Endodermal cell (in vitro differentiated cells): ENCODE data around the gene EIPR1. TPM values are rescaled to one million over a fixed set of nuclear protein-coding genes. Genes with fewer than 3 reads are reported as not detected.

ENCODE experiments used
- DNase-seq: peaks from one replicate; pipeline ENCODE4 v3.0.0-alpha.2; 2017
- H3K27ac ChIP-seq: 2 replicates; pipeline ENCODE4 v1.5.1; 2013; ENCODE audit warnings: mild to moderate bottlenecking, low read depth, low read length, moderate library complexity
- H3K27me3 ChIP-seq: 2 replicates; pipeline ENCODE4 v1.6.1; 2013; ENCODE audit warnings: mild to moderate bottlenecking, low read length, moderate library complexity; ENCODE audit not compliant: insufficient read depth, control insufficient read depth, poor library complexity, severe bottlenecking
- H3K36me3 ChIP-seq: 2 replicates; pipeline ENCODE4 v1.7.0; 2013; ENCODE audit warnings: mild to moderate bottlenecking, low read length, moderate library complexity; ENCODE audit not compliant: control insufficient read depth, insufficient read depth
- H3K4me1 ChIP-seq: one replicate; pipeline ENCODE4 v1.7.0; 2013; ENCODE audit warnings: low read length; ENCODE audit not compliant: control insufficient read depth, insufficient read depth
- H3K4me3 ChIP-seq: 2 replicates; pipeline ENCODE4 v1.5.1; 2013; ENCODE audit warnings: mild to moderate bottlenecking, low read length, moderate library complexity
- H3K9ac ChIP-seq: 2 replicates; pipeline ENCODE4 v1.6.1; 2013; ENCODE audit warnings: mild to moderate bottlenecking, low read length, moderate library complexity; ENCODE audit not compliant: poor library complexity, severe bottlenecking; ENCODE audit errors: extremely low read depth
- H3K9me3 ChIP-seq: 2 replicates; pipeline ENCODE4 v1.6.1; 2013; ENCODE audit warnings: mild to moderate bottlenecking, low read length, moderate library complexity; ENCODE audit not compliant: control insufficient read depth
- H3K27ac Mint-ChIP-seq: 2 replicates; pipeline ENCODE4 v1.8.0; 2020; ENCODE audit warnings: mixed read lengths
- H3K27me3 Mint-ChIP-seq: 2 replicates; pipeline ENCODE4 v1.8.0; 2021; ENCODE audit warnings: mild to moderate bottlenecking, mixed read lengths; ENCODE audit not compliant: insufficient read depth
- H3K36me3 Mint-ChIP-seq: 2 replicates; pipeline ENCODE4 v1.8.0; 2020; ENCODE audit warnings: low read depth, mixed read lengths
- H3K4me1 Mint-ChIP-seq: 2 replicates; pipeline ENCODE4 v1.8.0; 2020; ENCODE audit warnings: mixed read lengths
- H3K4me3 Mint-ChIP-seq: 2 replicates; pipeline ENCODE4 v1.8.0; 2020; ENCODE audit warnings: mild to moderate bottlenecking, moderate library complexity, mixed read lengths
- H3K9me3 Mint-ChIP-seq: 2 replicates; pipeline ENCODE4 v1.8.0; 2020; ENCODE audit warnings: mild to moderate bottlenecking, mixed read lengths
- CTCF ChIP-seq: fragments of 200-600 bp; sonication (generic); conservative IDR thresholded peaks from 2 replicates; pipeline ENCODE4 v1.5.0; 2021; ENCODE audit warnings: antibody characterized with exemption, mild to moderate bottlenecking
- WGBS, 2 experiments: methylation state at CpG; one replicate each; pipeline versions ENCODE4 v1.1.5 to v1.1.7; 2013; ENCODE audit warnings: missing lambda C conversion rate in 2 of 2, mixed read lengths in 1 of 2; ENCODE audit not compliant: insufficient coverage in 1 of 2, insufficient read length in 1 of 2; 5-methylcytosine and 5-hydroxymethylcytosine counted together
- total RNA-seq, 2 donors: library from RNA; stranded (reverse); fragmentation: NEBNext Ultra II Directional in 1 of 2; extraction: Animal tissue kit (Norgen Biotek cat#: 25700) in 1 of 2; gene quantifications; 2 replicates in 1 of 2; 3 replicates in 1 of 2; pipeline ENCODE4 v1.2.1, GENCODE V29; 2021

The EIPR1 gene
- total RNA-seq, 2 donors from 2014 or later = 30.1 to 36.8 TPM

DNA sequence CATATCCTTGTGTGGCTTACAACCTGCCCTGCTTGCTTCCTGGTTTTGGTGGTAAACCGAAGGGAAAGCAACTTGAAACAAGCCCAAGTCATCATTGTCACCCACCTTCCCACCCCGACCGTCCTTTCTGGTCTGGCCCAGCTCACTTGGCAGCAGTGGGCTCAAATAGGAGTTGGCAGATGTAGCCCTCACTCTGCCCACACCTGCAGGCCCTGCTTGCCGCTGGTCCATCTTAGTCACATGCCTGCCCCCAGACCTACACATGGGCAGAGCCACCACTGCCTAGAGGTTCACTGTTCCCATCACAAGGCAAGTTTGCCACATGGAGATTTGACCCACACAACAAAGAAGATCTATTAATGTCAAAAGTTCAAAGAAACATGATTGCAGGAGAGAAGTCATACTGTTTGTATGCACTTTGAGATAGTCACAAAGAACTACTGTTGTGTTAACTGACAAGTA is 9.3 kb downstream of the EIPR1 start:
- Mint-ChIP-seq H3K4me3 (no peak overlapping the region), H3K27me3 (no peaks in the 10 kb centered on the region), H3K27ac (no peak overlapping the region), H3K36me3 (peaks cover 24% of the 10 kb centered on the region), H3K4me1 (peaks cover 4% of the 10 kb centered on the region), H3K9me3 (peaks cover 30% of the 10 kb centered on the region)
- Histone ChIP-seq H3K4me3 (no peak overlapping the region), H3K9me3 (peaks cover 13% of the 10 kb centered on the region), H3K4me1 (no peaks in the 10 kb centered on the region), H3K36me3 (no peaks in the 10 kb centered on the region), H3K9ac (no peak overlapping the region), H3K27me3 (no peaks in the 10 kb centered on the region), H3K27ac (no peak overlapping the region)
- WGBS, 2 experiments = 96% methylated on average over 4 of the region's 4 CpGs; no CpG with 5 or more reads in 1 of the 2 experiments
- no peak for TF ChIP-seq CTCF
- no peak for DNase-seq

- peaks cover 12% of the 10 kb centered on the region for H3K4me1 Mint-ChIP-seq
- no peaks in the 10 kb centered on the region for H3K36me3 ChIP-seq
- H3K9me3 Mint-ChIP-seq = peaks cover 22% of the 10 kb centered on the region
- no peak for DNase-seq
- 95 to 100% methylated on average over 3 to 4 of the region's 5 CpGs for WGBS, 2 experiments
- no peak overlapping the region for H3K9ac ChIP-seq
- no peak overlapping the region for H3K27ac Mint-ChIP-seq
- H3K4me3 ChIP-seq = no peak overlapping the region
- H3K36me3 Mint-ChIP-seq = peaks cover 21% of the 10 kb centered on the region
- H3K27me3 ChIP-seq = no peaks in the 10 kb centered on the region
- no peak overlapping the region for H3K27ac ChIP-seq
- no peak overlapping the region for H3K4me3 Mint-ChIP-seq
- no peak for TF ChIP-seq CTCF
- H3K4me1 ChIP-seq = no peaks in the 10 kb centered on the region
- no peaks in the 10 kb centered on the region for H3K27me3 Mint-ChIP-seq
- H3K9me3 ChIP-seq = peaks cover 13% of the 10 kb centered on the region
Measured at GRCh38 chr2:3365219-3365618, 12.4 kb downstream of the EIPR1 start.

DNA sequence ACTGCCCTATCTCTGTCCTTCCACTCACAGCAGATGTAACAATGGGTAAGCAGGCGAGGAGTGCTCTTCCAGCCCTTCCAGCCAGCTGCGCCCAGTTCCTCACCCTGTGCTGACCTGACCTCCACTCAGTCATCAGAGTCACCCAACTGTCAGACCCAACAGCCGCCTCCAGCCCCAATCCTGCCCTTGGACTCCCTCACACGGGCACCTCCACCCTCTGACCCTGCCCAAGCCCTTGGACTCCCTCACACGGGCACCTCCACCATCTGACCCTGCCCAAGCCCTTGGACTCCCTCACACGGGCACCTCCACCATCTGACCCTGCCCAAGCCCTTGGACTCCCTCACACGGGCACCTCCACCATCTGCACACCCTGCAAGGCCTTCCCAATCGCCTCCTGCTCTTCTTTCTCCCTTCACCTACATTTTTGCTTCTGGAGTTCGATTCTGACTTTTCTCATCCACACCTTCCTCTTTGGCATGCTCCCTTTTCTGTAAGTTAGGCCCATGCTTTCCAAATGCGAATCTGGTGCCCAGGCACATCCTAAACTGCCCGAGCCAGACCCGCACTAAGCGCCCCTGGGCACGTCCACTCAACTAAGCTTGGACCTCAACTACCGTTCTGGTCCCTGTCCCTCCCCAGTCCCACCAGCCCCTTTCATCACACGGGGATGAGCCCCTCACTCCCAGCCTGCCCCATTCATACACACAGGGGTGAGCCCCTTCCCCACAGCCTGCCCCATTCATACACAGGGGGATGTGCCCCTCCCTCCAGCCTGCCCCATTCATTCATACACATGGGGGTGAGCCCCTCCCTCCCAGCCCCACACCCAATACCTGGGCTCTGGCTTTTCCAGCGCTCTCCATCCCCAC is 15.9 kb downstream of the EIPR1 start:
- DNase-seq = no peak
- no peak overlapping the region for H3K4me3 Mint-ChIP-seq
- H3K4me1 Mint-ChIP-seq = peaks cover 12% of the 10 kb centered on the region
- Histone ChIP-seq H3K36me3 (no peaks in the 10 kb centered on the region), H3K9ac (no peak overlapping the region), H3K27me3 (no peaks in the 10 kb centered on the region), H3K9me3 (no peaks in the 10 kb centered on the region), H3K27ac (no peak overlapping the region), H3K4me3 (no peak overlapping the region), H3K4me1 (no peaks in the 10 kb centered on the region)
- no peaks in the 10 kb centered on the region for H3K36me3 Mint-ChIP-seq
- no peaks in the 10 kb centered on the region for H3K9me3 Mint-ChIP-seq
- H3K27me3 Mint-ChIP-seq = no peaks in the 10 kb centered on the region
- 83% methylated on average over 7 to 17 of the region's 17 CpGs for WGBS, 2 experiments
- no peak for TF ChIP-seq CTCF
- no peak overlapping the region for H3K27ac Mint-ChIP-seq
